Ammon's horn (tissue), 1 donor: ENCODE data around the gene APBA2.
"Not testable (repeated sequence)": the region's sequence is repeated elsewhere in the genome, so short reads cannot be mapped to it uniquely, and the experiment has no call there.

Source experiments
- DNase-seq: peaks from one replicate; pipeline ENCODE4 v3.0.0-alpha.2; 2016; ENCODE audit warnings: low spot score

APBA2 gene

DNA sequence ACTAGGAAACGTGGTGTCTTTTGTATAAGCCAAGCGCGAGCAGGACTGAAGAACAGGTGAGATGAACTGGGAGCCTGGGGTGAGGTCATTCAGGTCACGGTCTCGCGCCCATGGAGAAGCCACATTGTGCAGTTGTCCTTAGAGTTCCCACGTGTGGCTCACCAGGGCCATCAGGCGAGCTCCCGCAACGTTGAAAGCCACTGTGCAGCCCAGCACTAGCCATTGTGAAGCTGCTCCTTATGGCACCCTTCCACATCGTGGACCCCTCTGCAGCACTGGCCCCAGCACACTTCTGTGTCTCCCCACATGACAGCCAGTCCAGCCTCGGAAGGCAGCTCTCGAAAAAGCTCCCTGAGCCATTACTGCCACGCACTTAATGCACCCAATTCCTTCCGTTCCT, 7.6 kb upstream of the APBA2 start:
- no peak for DNase-seq

DNA sequence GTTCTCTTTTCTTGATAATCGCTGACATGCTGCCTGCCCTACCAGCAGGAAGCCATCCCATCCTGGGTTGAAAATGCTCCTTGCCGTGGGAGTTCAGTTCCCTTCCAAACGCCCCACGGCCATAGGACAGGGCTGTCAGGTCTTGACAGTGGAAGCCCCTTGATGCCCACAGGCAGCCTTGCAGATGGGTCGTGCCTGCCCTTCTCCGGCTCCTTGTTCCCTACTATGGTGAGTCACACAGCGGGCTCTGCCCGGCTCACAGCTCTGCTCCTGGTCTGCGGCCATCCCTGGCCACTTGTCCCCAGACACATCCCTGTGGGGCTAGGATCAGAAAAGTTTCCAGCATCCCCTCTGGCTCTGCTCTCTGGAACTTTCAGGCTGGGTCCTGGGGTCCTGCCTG, 6.2 kb upstream of the APBA2 start:
- DNase-seq: no peak

DNA sequence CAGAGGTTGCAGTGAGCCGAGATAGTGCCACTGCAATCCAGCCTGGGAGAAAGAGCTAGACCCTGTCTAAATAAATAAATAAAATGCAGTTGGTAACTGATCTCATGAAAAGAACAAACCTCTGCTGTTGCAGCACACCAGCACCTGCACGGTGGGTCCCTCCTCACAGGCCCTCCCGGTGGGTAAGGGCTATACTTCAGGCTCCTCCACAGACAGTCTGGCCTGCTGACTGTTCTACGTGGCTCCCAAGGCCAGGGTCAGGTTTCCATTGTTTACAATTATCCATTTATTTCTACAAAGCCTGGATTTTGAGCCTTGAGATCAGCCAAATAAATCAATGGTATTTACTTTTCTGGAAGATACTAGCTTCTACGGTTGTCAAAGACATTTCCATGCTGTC, 5.1 kb upstream of the APBA2 start:
- no peak for DNase-seq

DNA sequence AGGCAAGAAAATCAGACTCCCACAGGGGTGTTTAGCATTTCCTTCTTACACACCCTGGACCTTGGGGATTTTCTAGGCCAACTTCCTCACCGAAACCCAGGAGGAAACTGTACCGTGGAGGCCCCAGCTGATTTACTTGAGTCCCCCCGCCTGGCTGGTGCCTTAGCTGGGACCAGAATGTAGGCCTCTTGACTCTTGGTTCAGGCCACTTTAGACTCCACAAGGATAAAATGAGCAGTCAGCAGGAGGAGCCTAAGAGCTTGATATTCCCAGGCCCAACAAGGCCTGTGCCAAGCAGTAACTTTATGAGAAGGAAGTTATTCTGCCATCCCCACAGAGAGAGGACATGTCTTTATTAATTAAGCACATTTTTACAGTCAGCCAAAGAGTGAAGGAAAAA, 4.6 kb upstream of the APBA2 start:
- no peak for DNase-seq

DNA sequence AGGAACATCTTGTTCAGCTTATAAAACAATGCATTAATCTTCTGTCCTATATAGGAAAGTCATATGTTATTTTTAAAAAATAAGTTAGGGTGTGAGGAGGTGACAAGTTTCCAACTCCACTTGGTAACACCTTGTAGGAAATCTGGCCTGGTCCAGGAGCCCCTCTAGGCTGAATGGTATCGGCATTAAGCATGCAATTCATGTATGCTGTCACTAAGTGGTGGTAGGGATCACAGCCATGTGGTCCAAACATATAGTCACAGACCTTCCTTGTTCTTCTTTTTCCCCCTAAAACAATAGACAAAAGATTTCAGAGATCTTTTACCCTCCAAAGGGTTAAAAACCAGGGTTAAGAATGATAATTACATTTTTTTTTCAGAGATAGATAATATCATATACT, 4.2 kb upstream of the APBA2 start:
- no peak for DNase-seq

DNA sequence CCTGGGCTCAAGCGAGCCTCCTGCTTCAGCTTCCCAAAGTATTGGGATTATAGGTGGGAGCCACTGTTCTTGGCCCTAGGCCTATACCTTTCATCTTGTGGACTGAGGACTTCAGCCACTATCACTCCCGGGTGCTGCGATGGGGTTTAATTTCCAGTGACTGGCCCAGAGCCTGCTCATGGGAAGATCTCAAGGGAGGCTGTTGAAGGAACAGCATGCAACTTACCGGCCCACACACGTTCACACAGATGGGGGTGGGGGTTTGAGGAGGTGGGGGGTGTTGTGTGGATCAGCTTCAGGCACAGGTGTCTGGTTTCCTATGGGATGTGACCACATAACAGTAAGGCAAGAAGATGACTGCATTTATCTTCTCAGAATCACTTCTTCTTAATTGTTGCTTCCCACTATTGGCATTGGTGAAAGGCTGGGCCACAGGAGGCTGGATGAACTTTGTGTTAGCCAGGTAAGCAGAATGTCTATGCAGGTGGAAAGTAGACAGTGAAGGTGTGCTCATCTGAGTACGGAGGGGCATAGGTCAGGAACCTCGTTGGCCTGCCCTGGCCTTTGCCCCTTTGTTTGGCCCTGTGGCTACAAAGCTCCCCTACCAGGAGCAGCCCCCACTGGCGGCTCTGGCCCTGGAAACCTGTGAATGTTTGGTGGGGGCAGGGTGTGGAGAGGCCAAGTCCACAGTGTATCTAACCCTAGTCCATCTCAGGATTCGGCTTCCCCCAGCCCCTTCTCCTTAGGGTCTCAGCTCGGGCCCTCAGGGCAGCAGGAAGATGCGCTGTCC, 1.4 kb upstream of the APBA2 start:
- no peak for DNase-seq

DNA sequence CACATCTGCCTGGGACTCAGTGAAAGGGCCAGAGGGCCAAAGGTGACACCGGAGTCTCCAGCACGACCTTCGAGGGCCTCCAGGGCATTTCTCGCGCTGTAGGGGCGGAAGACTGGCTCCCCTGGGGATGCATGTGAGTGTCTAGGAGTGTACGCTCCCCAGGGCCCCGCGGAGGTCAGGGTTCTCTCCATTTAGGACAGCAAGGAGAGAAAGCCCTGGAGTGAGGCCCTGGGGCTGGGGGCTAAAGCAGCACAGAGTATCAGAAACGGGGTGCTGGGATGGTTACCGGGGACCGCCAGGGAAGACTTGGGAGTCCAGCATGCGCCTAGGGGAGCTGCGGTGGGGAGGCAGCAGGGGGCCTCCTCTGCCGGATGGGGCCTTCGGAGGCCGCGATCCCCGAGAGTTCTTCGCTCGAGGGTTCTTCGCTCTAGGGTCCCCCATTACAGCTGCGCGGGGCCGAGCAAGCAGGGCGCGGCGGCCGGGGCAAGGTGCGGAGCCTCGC, 595 bp upstream of the APBA2 start:
- no peak for DNase-seq

DNA sequence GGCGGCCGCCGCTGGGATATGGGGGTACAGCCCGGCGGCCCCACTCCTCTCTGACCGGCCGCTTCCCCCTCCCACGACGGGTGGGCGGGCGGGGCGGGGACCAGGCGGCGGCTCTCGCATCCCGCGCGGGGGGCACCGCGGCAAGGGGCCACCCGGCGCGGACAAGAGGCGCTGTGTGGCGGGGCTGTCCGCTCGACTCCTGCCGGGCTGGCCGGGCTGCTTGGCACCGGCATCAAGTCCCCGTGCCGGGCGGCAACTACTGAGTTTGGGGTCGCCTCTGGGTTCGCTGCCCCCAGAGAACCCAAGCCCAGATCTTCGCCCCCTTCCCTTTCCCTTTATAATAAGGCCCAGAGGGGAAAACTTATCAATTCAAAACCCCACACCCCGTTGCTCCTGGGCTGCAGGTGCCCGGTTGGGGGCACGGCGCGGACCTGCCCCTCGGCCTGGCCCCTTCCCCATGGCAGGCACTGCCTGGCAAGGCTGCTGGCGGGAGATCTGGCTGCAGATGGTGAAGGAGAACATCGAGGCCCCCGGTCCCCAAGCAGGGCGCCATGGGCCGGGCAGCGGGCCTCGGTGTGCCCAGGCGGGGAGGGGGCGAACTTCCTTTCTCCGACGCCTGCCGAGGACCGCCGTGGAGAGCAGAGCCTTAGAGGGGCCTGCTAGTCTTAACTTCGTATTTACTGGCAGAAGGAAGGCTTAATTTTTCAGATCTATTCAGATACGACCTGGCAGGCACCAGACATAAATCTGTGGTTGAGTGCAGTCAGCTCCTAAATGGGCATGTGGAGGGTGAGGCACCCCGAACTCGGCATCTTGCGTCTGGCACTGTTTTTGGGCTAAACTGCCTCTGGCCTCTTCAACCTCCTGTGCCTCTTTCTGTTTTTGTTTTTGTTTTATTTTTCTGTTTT, 911 bp downstream of the APBA2 start:
- DNase-seq: no peak

DNA sequence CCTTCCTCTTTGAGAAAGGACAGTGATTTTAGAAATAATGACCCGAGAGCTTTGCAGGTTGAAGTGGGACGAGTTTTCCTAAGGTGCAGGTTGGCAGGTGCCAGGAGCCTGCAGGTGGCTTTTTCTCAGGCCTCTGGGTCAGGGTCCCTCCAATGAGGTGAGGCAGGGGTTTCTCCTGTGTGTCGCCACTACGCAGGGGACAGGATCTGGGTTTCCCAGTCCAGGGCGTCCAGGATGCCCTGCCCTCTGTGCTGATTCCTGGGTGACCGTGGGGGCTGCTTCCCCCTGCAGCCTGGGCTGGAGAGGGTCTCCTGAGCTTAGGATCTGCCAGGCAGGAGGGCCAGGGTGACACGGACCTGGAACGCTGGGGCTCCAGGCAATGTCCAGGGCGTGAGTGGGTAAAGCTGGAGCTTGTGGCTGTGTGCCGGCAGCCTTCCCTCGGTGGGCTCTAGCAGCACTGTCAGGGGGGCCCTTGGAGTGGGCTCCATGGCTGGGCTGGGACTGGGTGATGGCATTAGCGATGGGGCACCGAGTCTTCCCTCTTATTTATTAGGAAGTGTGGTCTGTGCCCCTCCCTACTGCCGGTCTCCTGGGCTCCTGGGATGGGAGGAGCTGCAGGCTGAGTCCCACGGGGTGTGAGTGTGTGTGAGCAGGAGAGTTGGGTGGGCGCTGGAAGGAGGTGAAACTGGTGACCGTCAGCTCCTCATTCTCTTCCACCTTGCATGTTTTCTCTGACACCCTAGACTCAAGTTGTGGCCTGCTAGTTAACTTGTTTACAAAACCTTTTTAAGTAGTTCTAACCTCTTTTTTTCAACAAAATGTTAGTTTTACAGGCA, 1.8 kb downstream of the APBA2 start:
- no peak for DNase-seq

DNA sequence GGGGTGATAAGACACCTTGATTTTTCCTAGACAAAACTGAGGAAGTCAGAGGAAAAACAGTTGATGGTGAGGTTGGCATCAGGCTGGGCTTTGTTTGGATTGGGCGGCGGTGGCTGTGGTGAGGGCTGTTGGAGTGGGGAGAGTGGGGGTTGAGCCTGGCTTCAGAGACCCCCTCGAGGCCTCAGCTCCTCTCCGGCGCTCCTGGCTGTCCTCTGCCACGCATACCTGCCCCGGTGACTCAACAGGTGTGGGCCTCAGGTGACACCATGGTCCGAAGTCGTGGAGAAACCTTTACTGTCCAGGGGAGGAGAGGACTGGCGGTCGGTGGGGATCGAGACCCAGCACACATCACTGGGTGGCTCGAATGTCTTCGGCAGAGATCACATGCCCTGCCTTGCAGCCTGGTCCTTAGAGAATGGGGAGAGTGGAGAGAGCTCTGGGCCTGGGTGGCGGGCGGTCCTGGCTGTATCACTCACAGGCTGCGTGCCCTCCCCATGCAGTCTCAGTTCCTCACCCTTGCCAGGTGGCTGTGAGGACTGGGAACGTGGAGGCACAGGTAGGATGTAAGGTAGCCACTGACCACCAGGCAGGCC, 2.6 kb downstream of the APBA2 start:
- DNase-seq: no peak

DNA sequence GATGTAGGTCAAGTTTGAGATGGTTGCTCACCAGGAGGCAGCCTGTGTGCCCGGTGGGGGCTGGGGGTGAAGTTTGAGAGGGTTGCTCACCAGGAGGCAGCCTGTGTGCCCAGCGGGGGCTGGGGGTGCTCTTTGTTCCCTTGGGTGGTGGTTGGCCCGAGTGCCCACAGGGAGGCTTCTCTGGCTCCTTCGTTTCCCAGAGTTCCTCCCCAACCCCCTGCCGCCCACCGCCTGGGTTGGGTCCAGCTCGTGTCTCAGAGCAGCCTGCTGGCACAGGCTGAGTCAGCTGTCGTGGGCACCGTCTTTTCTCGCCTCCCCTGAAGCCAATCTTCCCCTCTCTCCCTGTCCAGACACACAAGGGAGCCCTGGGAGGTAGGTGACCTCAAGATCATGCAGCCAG, 3.1 kb downstream of the APBA2 start:
- DNase-seq: peak; percentile 44

DNA sequence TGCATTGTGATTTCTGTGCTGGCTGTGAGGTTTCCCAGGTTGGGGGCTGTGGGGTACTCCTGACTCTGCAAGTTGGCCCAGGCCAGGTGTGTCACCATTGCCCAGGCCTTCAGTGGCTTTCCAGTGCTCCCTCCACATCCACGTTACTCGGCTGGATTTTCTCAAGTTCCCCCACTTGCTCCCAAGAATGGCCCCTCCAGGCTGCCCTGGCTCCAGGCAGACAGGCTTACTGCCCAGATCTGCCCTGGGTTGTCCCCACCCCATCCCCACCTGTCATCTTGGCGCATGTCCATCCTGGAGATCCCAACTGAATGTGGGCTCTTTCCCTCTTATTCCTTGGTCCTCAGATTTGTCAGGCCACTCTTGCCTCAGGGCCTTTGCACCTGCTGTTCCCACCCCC, 3.6 kb downstream of the APBA2 start:
- no peak for DNase-seq

DNA sequence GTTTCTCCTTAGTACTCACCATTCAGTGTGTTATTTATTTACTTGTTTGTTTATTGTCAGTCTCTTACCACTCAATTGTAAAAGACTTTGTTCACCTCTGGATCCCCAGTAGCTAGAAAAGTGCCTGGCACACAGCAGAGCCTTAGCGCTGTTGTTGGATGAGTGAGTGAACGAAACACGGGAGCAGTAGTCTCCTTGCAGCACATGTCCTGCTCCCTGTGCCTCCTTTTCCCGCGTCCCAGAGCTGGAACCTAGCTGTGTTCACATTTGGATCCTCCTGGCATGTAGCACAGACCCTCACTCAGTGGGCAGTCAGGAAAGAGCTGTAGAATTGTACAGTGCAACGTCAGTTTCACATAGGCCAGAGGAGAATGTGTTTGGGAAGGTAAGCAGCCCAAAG, 4.1 kb downstream of the APBA2 start:
- not testable (repeated sequence) for DNase-seq

DNA sequence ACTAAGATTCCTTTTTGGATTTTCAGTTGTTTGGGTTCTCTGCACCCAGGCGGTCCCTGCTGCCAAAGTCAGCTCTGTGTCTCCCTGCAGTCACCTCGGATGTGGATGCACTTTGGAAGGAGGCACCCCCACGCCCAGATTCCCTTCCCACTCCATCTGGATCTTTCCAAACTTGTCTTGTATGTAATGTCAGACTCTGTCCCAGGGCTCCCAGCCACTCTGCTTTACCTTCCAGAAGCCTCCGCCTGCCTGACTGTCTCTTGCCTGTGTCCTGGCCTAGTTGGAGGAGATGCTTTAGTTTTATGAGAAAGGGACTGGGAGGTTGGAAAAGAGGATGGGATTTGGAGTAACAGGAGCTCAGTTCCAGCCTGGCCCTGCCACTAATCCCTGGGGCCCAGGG, 4.5 kb downstream of the APBA2 start:
- not testable (repeated sequence) for DNase-seq

DNA sequence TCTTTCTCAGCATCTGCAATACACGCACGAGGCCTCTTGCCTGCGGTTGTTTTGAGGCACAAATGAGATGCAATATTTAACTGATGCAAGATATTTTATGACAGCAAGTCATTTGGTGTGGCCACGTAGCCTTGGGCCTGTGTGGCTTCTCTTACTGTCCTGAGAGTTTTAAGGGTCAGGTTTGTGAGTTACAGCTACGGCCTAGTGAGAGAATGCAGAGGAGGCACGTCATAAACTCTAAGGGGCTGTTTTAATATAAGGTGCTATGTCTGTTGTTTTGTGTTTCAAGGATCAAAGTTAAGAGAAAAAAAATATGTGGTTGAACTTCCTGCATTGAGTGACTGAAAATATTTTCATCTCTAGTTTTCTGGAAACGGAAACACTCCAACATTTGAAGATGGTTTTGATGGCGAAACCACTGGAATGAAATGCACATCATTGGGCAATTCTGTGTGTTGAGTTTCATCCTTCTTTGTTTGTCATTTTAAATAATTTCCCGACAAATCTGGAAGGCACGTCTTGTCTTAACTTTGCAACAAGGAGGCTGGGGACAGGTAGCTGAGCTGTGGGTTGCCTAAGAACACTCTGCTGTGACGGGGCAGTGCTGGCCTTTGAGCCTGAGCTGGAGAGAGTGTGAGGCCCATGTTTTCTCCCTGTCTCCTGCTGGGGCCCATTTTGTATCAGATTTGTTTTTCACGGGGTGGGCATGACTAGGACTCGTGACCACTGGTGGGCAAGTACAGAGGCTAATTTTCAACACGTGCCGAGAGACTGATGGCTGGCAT, 5.1 kb downstream of the APBA2 start:
- no peak for DNase-seq

DNA sequence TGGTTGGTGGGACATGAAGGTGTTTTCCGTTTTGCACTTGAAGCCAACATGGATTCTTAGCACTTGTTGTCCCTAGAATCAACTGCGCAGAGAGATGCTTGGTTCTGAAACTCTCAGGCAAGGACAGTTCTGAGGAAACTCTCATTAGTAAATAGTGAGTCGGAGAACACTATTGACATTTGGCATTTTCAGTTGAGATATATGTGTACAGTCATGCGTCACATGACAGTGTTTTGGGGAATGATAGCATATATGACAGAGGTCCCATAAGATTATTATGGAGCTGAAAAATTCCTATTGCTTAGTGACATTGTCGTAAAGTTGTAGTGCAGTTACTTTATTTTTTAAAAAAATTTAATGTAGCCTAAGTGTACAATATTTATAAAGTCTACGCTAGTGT, 5.8 kb downstream of the APBA2 start:
- DNase-seq: no peak

DNA sequence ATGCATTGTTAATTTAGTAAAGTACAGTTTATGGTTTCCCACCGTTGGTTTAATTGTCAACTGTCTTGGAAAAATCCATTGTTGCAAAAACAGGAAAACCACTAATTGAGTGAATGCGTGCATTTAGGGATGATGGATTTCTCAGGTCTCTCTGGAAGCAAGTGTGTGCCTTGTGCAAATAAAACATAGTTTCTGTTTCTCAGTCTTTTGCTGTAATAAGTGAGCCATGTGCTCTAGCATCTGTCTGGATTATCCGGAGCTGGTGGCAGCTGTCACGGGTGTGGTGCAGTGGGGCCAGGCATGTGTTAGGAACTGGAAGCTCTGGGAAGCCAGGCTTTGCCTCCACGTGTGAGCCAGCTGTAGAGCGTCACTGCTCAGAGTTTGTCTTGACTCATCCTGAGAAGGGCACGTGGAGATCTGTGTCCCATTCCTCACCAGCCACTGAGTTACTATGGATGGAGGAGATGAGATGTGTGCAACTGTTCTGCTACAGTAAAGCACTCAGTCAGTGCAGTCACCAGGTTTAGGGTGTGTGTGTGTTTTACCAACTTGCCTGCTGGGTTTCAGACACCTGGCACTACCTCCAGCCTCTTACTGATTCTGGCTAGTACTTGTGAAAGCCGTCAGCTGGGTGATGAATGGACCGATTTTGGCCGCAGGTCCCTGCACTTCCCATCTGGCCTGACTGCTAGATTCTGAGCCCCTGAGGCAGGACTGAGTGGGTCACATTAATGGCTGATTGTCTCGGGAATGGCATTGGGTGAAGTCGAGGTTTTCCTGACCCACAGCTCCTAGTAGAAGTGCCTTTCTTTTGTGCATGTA, 7.2 kb downstream of the APBA2 start:
- DNase-seq: no peak

DNA sequence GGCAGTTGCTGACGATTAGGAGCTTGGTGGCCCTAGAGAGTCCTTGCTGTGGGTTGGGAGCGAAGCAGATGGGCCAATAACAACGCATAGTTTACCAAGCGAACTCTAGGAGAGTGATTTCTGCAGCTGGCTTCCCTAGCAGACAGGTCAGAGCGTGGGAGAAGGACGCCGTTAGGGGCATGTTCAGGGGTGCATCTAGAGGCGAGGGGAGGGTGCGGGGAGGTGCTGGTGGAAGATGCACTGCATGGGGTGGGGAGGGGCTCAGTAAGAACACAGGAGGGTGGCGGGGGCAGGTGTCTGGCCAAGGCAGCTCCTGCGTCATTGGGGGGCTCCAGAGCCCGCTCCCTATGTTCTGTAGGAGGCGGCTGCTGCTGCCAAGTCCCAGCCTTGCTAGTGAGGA, 8.9 kb downstream of the APBA2 start:
- DNase-seq: no peak

DNA sequence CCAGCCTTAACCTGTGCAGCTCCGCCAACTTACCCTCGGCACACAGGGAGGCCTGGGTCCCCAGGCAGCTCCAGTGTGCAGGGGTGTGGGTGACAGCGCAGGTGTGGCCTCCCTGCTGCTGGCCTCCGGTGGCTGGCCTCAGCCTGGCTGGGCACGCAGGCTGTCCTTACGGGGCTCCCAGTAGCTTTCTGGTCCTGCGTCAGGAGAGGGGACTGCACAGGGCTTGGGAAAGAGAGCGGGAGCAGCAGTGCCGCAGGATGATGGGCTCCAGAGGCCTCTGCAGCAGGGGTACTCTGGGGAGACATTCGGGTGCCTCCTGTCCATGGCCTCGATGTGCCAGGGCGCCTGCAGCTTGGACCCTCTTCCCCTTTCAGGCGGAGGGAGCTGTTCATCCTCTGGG, 9.4 kb downstream of the APBA2 start:
- DNase-seq: no peak

DNA sequence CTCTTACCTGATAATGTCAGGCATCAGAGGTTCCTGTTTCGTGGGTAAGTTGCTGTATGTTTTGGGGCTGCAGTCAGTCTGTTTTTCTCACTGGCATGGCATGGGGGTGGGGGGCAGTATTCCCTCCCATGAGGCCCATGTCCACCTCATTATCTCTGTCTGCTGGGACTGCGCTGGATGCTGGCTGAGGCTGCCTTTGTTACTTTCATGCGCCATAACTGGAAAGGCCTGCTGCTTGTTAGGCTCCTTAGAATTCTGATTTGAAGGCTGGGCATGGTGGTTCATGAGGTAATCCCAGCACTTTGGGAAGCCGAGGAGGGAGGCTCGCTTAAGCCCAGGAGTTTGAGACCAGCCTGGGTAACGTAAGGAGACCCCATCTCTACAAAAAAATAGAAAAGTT, 9.8 kb downstream of the APBA2 start:
- DNase-seq: no peak
